Caco-2 (cell line): ENCODE measurements around the gene TDRD10. TPM values are rescaled to one million over a fixed set of nuclear protein-coding genes. Genes with fewer than 3 reads are reported as not detected.

Experiments
- BruUV-seq: library from RNA; stranded (reverse); fragments of 400-500 nt; replicated peaks from 2 replicates; lab custom pipeline; 2021; lab: Mats Ljungman, UMichigan
- CTCF ChIA-PET: fragments of 300-600 bp; sonication (Branson Sonifier 250); formaldehyde crosslinking; loops from one replicate; lab custom pipeline; 2022; ENCODE audit warnings: antibody characterized with exemption; lab: Charles Lee
- POLR2A ChIA-PET: fragments of 300-600 bp; sonication (Branson Sonifier 250); formaldehyde crosslinking; loops from one replicate; lab custom pipeline; 2022; ENCODE audit warnings: antibody characterized with exemption; lab: Charles Lee
- DNase-seq, 2 experiments: peaks; one replicate each; pipeline versions ENCODE4 v3.0.0 to v3.0.0-alpha.2; 2020 to 2022
- H3K27me3 ChIP-seq: replicated peaks from 2 replicates; pipeline ENCODE4 v1.6.0; 2011; ENCODE audit warnings: low read length; ENCODE audit not compliant: control insufficient read depth, insufficient read depth
- H3K36me3 ChIP-seq: 2 replicates; pipeline ENCODE4 v1.5.1; 2011; ENCODE audit warnings: low read length; ENCODE audit not compliant: control insufficient read depth, insufficient read depth
- H3K4me1 ChIP-seq: fragments of 250-450 bp; sonication (Bioruptor Pico); 2 replicates; pipeline ENCODE4 v1.5.1; 2020; ENCODE audit warnings: mild to moderate bottlenecking
- H3K4me3 ChIP-seq: 2 replicates; pipeline ENCODE4 v1.5.1; 2011; ENCODE audit warnings: low read depth, mild to moderate bottlenecking, control low read depth, low read length
- H3K9me3 ChIP-seq: fragments of 250-450 bp; sonication (Bioruptor Pico); 2 replicates; pipeline ENCODE4 v1.5.1; 2020; ENCODE audit warnings: mild to moderate bottlenecking, moderate library complexity
- H3K27ac Mint-ChIP-seq: one replicate; pipeline ENCODE4 v1.8.0; 2022; ENCODE audit warnings: mixed read lengths; ENCODE audit not compliant: unreplicated experiment
- H3K27me3 Mint-ChIP-seq: one replicate; pipeline ENCODE4 v1.8.0; 2022; ENCODE audit warnings: mixed read lengths; ENCODE audit not compliant: insufficient read depth, unreplicated experiment
- H3K36me3 Mint-ChIP-seq: one replicate; pipeline ENCODE4 v1.8.0; 2022; ENCODE audit warnings: mild to moderate bottlenecking, mixed read lengths; ENCODE audit not compliant: insufficient read depth, unreplicated experiment
- H3K4me1 Mint-ChIP-seq: one replicate; pipeline ENCODE4 v1.8.0; 2022; ENCODE audit warnings: low read depth, mixed read lengths; ENCODE audit not compliant: unreplicated experiment
- H3K4me3 Mint-ChIP-seq: one replicate; pipeline ENCODE4 v1.8.0; 2022; ENCODE audit warnings: mild to moderate bottlenecking, moderate library complexity, mixed read lengths; ENCODE audit not compliant: unreplicated experiment
- H3K9me3 Mint-ChIP-seq: one replicate; pipeline ENCODE4 v1.8.0; 2022; ENCODE audit warnings: mixed read lengths; ENCODE audit not compliant: unreplicated experiment
- CTCF ChIP-seq, 2 experiments: fragments of 200-600 bp in 1 of 2; IDR thresholded peaks; 1 replicate in 1 of 2; 2 replicates in 1 of 2; pipeline versions ENCODE4 v1.5.1 to v1.8.0; 2011 to 2022; ENCODE audit warnings: antibody characterized with exemption in 1 of 2, control low read depth in 1 of 2, inconsistent platforms in 1 of 2, low read depth in 1 of 2, low read length in 1 of 2, mild to moderate bottlenecking in 1 of 2, moderate library complexity in 1 of 2; ENCODE audit not compliant: insufficient read depth in 1 of 2, severe bottlenecking in 1 of 2, unreplicated experiment in 1 of 2
- intact Hi-C: fragments of 100-400 bp; cut with micrococcal nuclease; formaldehyde crosslinking; loops from one replicate; pipeline ENCODE4 v1.10.0; 2022; ENCODE audit not compliant: unreplicated experiment
- total RNA-seq: library from RNA; stranded (reverse); gene quantifications from 2 replicates; pipeline ENCODE4 v1.2.3, GENCODE V29; 2022

TDRD10 gene
- total RNA-seq, 1 experiment from 2014 or later, result not detected

GRCh38 chr1:154558720-154559465 is 56.9 kb downstream of the TDRD10 start:
- no peak for TF ChIP-seq CTCF (IDR thresholded peaks at IDR 0.05; ENCODE audit: insufficient read depth in 1 of 2, low read depth in 1 of 2, low read length in 1 of 2, severe bottlenecking in 1 of 2, unreplicated experiment in 1 of 2)
- POLR2A ChIA-PET, result no interaction called here
- peaks cover 42% of the 10 kb centered on the region for H3K36me3 Mint-ChIP-seq

GRCh38 chr1:154559466-154560044 is 57.5 kb downstream of the TDRD10 start:
- CTCF ChIA-PET, result interaction anchor here (0.6 to 1.5 kb wide), 19 partner anchors 8 to 439 kb away, joined by 3 to 23 read pairs (median 6); partner anchors contain the start of genes CHRNB2, PBXIP1 and PMVK

More at GRCh38 chr1:154558720-154559465, 56.9 kb downstream of the TDRD10 start:
- H3K9me3 ChIP-seq, result no peaks in the 10 kb centered on the region
- peak overlapping the region; percentile 90 for H3K4me3 Mint-ChIP-seq
- H3K4me3 ChIP-seq, result peak overlapping the region; percentile 85
- no peaks in the 10 kb centered on the region for H3K27me3 Mint-ChIP-seq
- no peaks in the 10 kb centered on the region for H3K27me3 ChIP-seq
- CTCF ChIA-PET, result interaction anchor here (0.8 to 1.5 kb wide), 13 partner anchors 9 to 440 kb away, joined by 4 to 23 read pairs (median 9); partner anchors contain the start of genes CHRNB2, PBXIP1 and PMVK
- peaks cover 7% of the 10 kb centered on the region for H3K36me3 ChIP-seq
- peaks cover 13% of the 10 kb centered on the region for H3K4me1 Mint-ChIP-seq
- BruUV-seq, result TSS peak; percentile 86
- intact Hi-C loops, result loop anchor here (1.0 to 2.0 kb wide), 7 partner anchors 49 to 442 kb away; partner anchors contain the start of genes ADAR and KCNN3
- no peaks in the 10 kb centered on the region for H3K9me3 Mint-ChIP-seq
- H3K4me1 ChIP-seq, result peaks cover 13% of the 10 kb centered on the region
- H3K27ac Mint-ChIP-seq, result peak overlapping the region; percentile 91
- peak; percentile 98 to 99 for DNase-seq

More at GRCh38 chr1:154559466-154560044, 57.5 kb downstream of the TDRD10 start:
- Mint-ChIP-seq H3K4me3 (peak overlapping the region; percentile 90), H3K4me1 (peaks cover 13% of the 10 kb centered on the region), H3K9me3 (no peaks in the 10 kb centered on the region), H3K27ac (peak overlapping the region; percentile 91), H3K36me3 (peaks cover 38% of the 10 kb centered on the region), H3K27me3 (no peaks in the 10 kb centered on the region)
- peaks cover 13% of the 10 kb centered on the region for H3K4me1 ChIP-seq
- H3K4me3 ChIP-seq, result peak overlapping the region; percentile 85
- BruUV-seq, result no TSS peak
- intact Hi-C loops, result loop anchor here (1.0 to 2.0 kb wide), 6 partner anchors 109 to 441 kb away; partner anchors contain the start of gene KCNN3
- peak; percentile 89 to 92 for TF ChIP-seq CTCF (IDR thresholded peaks at IDR 0.05; ENCODE audit: insufficient read depth in 1 of 2, low read depth in 1 of 2, low read length in 1 of 2, severe bottlenecking in 1 of 2, unreplicated experiment in 1 of 2)
- H3K36me3 ChIP-seq, result peaks cover 4% of the 10 kb centered on the region
- peak; percentile 89 to 90 for DNase-seq
- no peaks in the 10 kb centered on the region for H3K9me3 ChIP-seq
- POLR2A ChIA-PET, result interaction anchor here (0.6 to 0.7 kb wide), 3 partner anchors 376 to 498 kb away, joined by 3 read pairs; no protein-coding TSS in a partner anchor
- H3K27me3 ChIP-seq, result no peaks in the 10 kb centered on the region
